Lung (tissue), 12 donors: ENCODE measurements around the gene MEIS2. TPM values are rescaled to one million over a fixed set of nuclear protein-coding genes. Genes with fewer than 3 reads are reported as not detected.

Experiments used
- ATAC-seq: fragments of 200-7000 bp; cut with Tn5 transposase; one replicate; pipeline ENCODE4 v1.9.1; 2020; ENCODE audit warnings: moderate number of reproducible peaks; ENCODE audit not compliant: insufficient read depth, low FRiP score
- DNase-seq, 3 donors: peaks; one replicate each; pipeline ENCODE4 v3.0.0-alpha.2; 2013 to 2017
- H3K27ac ChIP-seq, 2 donors: one replicate each; pipeline ENCODE4 v1.5.1; 2013; ENCODE audit warnings: mild to moderate bottlenecking in 2 of 2, moderate library complexity in 2 of 2, control low read depth in 1 of 2, inconsistent platforms in 1 of 2, low read depth in 1 of 2, low read length in 1 of 2
- H3K27me3 ChIP-seq, 3 donors: one replicate each; pipeline ENCODE4 v1.5.1; 2013; ENCODE audit warnings: low read length in 2 of 3; ENCODE audit not compliant: control insufficient read depth in 3 of 3, insufficient read depth in 3 of 3
- H3K36me3 ChIP-seq, 4 donors: one replicate each; pipeline ENCODE4 v1.5.1; 2013; ENCODE audit warnings: low read length in 4 of 4, mild to moderate bottlenecking in 1 of 4, moderate library complexity in 1 of 4; ENCODE audit not compliant: control insufficient read depth in 4 of 4, insufficient read depth in 4 of 4
- H3K4me1 ChIP-seq, 5 donors: one replicate each; pipeline ENCODE4 v1.5.1; 2013; ENCODE audit warnings: low read length in 5 of 5, mild to moderate bottlenecking in 2 of 5, moderate library complexity in 1 of 5; ENCODE audit not compliant: control insufficient read depth in 5 of 5, insufficient read depth in 5 of 5
- H3K4me3 ChIP-seq: one replicate; pipeline ENCODE4 v1.5.1; 2013; ENCODE audit warnings: mild to moderate bottlenecking, control low read depth, moderate library complexity
- H3K9ac ChIP-seq, 2 donors: one replicate each; pipeline ENCODE4 v1.5.1; 2013; ENCODE audit warnings: low read length in 2 of 2, control low read depth in 1 of 2; ENCODE audit not compliant: insufficient read depth in 1 of 2
- H3K9me3 ChIP-seq, 4 donors: one replicate each; pipeline ENCODE4 v1.5.1; 2013; ENCODE audit warnings: low read length in 3 of 4, mild to moderate bottlenecking in 1 of 4, moderate library complexity in 1 of 4; ENCODE audit not compliant: control insufficient read depth in 4 of 4, insufficient read depth in 3 of 4
- CTCF ChIP-seq: IDR thresholded peaks from 2 replicates; pipeline ENCODE4 v1.5.1; 2012; ENCODE audit warnings: mild to moderate bottlenecking; ENCODE audit errors: control extremely low read depth, extremely low read depth
- WGBS, 2 donors: extraction: QIAGEN DNeasy Blood & Tissue Kit; methylation state at CpG; one replicate each; pipeline ENCODE4 v1.1.7; 2013; 5-methylcytosine and 5-hydroxymethylcytosine counted together
- polyA plus RNA-seq, 2 donors: library from polyadenylated mRNA; stranded (reverse); fragments of 200-250 nt; gene quantifications; one replicate each; pipeline ENCODE4 v1.2.1, GENCODE V29; 2013
- total RNA-seq, 2 donors: library from RNA; depleted of rRNA in 1 of 2; stranded (reverse); fragments of >200 nt in 1 of 2; gene quantifications; one replicate each; pipeline ENCODE4 v1.2.1, GENCODE V29; 2014 to 2021
- donor health status: control.
- donor health status: control.
- donor health status: Bipolar disorder and iron deficiency.
- donor health status: healthy.
- donor health status: DM: yes; HTN: yes; CAD: no.

The MEIS2 gene
- total and polyA plus RNA-seq, 4 donors, result 5.6 to 47.5 (median 13.7) TPM

DNA sequence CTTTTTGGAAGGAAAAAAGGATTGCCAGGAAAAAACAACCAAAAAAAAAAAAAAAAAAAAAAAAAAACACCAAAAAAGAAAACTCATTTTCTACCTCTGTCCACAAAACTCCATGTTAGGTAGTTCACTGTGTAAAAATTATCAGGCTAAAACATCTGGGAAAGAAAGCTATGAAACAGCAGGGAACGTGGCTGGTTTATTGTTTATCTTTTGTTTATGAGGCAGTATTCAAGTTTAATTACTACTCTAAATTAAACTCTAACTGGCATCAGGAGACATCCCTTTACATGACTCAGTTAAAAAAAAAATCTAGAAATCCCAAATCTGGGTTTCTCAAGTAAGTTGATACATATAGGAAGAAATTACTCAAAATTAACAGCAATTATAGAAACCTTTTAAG lies 21.8 kb downstream of the MEIS2 start:
- H3K27ac ChIP-seq, result no peak overlapping the region
- H3K4me3 ChIP-seq, result no peak overlapping the region
- WGBS, 2 donors, result 50 to 76% methylated on average over 1 of the region's 1 CpG
- no peak for ATAC-seq
- H3K9me3 ChIP-seq, result no peaks in the 10 kb centered on the region
- TF ChIP-seq CTCF, result no peak
- no peaks in the 10 kb centered on the region for H3K27me3 ChIP-seq
- H3K9ac ChIP-seq, result no peak overlapping the region
- H3K4me1 ChIP-seq, result peaks cover 0 to 29% (median 8%) of the 10 kb centered on the region in 5 donors
- H3K36me3 ChIP-seq, result peaks cover 2 to 22% (median 12%) of the 10 kb centered on the region in 4 donors
- DNase-seq, result no peak

DNA sequence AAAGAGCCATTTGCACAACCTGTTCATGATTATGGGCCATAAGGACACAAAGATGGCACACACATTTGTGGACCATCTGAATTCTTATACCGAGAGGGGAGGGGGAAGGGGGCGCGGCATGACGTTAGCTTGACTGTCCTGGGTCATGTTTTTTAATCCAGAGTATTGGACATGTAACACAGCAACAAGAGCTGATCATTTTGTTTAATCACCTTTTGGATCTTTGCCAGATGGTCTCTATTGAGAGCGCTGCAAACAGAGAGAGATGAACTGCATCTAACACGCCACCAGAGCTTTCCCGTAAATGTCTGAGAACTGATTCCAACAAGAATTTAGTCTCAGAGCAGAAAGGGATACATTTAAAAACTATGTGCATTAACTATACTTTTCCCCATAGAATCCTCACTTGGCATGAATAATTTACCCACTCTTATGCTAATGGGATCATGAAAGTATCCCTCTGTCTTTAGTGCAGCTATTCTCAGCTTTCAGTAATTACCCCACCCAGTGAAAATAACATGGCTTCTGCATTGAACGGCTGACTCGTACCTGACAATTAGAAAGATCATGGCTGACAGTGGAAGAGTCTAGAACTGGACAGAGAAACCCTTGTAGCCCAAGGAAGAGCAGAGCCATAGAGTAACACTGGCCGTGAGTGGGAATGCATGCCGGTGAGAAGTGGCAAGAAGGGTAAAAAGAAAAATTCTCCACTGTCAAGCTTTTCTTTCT lies 22.6 kb downstream of the MEIS2 start:
- H3K27me3 ChIP-seq, result no peaks in the 10 kb centered on the region
- peaks cover 2 to 19% (median 8%) of the 10 kb centered on the region in 4 donors for H3K36me3 ChIP-seq
- no peaks in the 10 kb centered on the region for H3K9me3 ChIP-seq
- 87 to 88% methylated on average over 11 of the region's 11 CpGs for WGBS, 2 donors
- no peak for ATAC-seq
- no peak overlapping the region for H3K27ac ChIP-seq
- DNase-seq, result no peak
- no peak overlapping the region for H3K9ac ChIP-seq
- peaks cover 0 to 29% (median 8%) of the 10 kb centered on the region in 5 donors for H3K4me1 ChIP-seq
- no peak for TF ChIP-seq CTCF
- no peak overlapping the region for H3K4me3 ChIP-seq

- Histone ChIP-seq H3K4me3 (no peak overlapping the region), H3K9ac (no peak overlapping the region), H3K9me3 (no peaks in the 10 kb centered on the region), H3K36me3 (peaks cover 0 to 9% (median 4%) of the 10 kb centered on the region in 4 donors), H3K27me3 (no peaks in the 10 kb centered on the region), H3K27ac (peak overlapping the region in 1 of 2 donors; percentile 53), H3K4me1 (peaks cover 0 to 22% (median 8%) of the 10 kb centered on the region in 5 donors)
- ATAC-seq (no peak), DNase-seq (no peak)
- TF ChIP-seq CTCF, result no peak
Observed at GRCh38 chr15:37076543-37076942, 23.8 kb downstream of the MEIS2 start.
